Esophagus muscularis mucosa (tissue), 4 donors: ENCODE results near the gene DOK6.

Experiments
- EP300 ChIP-seq: sonication (generic); formaldehyde crosslinking; IDR thresholded peaks from one replicate; pipeline ENCODE4 v1.6.1; 2017; ENCODE audit warnings: antibody characterized with exemption
- POLR2AphosphoS5 ChIP-seq, 2 donors: sonication (generic); formaldehyde crosslinking; IDR thresholded peaks; one replicate each; pipeline ENCODE4 v1.6.1; 2017; ENCODE audit warnings: antibody characterized with exemption in 2 of 2
- TF ChIP-seq, protein P1 (sequence below), 3 experiments: fragments of 200-600 bp in 2 of 3; fragments of 450-650 bp in 1 of 3; sonication (generic) in 2 of 3; IDR thresholded peaks; one replicate each; pipeline ENCODE4 v1.5.1; 2017 to 2019; ENCODE audit warnings: antibody characterized with exemption in 3 of 3, mild to moderate bottlenecking in 2 of 3, moderate library complexity in 1 of 3

GRCh38 chr18:69353023-69353422, 47.7 kb upstream of the DOK6 start:
- TF ChIP-seq POLR2AphosphoS5 (IDR thresholded peaks at IDR 0.05) (no peak), EP300 (no peak)
- TF ChIP-seq, protein P1, sequence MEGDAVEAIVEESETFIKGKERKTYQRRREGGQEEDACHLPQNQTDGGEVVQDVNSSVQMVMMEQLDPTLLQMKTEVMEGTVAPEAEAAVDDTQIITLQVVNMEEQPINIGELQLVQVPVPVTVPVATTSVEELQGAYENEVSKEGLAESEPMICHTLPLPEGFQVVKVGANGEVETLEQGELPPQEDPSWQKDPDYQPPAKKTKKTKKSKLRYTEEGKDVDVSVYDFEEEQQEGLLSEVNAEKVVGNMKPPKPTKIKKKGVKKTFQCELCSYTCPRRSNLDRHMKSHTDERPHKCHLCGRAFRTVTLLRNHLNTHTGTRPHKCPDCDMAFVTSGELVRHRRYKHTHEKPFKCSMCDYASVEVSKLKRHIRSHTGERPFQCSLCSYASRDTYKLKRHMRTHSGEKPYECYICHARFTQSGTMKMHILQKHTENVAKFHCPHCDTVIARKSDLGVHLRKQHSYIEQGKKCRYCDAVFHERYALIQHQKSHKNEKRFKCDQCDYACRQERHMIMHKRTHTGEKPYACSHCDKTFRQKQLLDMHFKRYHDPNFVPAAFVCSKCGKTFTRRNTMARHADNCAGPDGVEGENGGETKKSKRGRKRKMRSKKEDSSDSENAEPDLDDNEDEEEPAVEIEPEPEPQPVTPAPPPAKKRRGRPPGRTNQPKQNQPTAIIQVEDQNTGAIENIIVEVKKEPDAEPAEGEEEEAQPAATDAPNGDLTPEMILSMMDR (IDR thresholded peaks at IDR 0.05), result no peak
